ENCODE measurements around the gene LOX.

DNA sequence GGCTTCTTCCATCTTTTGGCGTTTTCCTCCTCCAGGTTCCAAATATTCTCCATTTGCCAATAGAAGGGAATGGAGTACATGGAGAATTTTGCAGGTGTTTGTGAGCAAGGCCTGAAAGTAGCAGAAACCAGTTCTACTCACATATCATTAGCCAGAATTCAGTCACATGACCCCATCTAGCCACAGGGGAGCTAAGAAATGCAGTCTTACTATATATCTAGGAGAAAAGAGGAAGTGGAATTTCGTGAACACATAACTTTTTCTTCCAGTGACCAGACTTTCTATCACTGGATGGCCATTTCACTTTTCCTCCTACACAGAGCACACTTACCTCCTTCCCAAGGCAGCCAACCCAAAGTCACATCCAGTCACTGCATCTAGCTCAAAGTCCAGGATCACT, 55.1 kb downstream of the LOX start:
- TF ChIP-seq POLR2AphosphoS5 (IDR thresholded peaks at IDR 0.05) (no peak), EP300 (IDR thresholded peaks at IDR 0.05) (no peak)
- TF ChIP-seq, protein P1, sequence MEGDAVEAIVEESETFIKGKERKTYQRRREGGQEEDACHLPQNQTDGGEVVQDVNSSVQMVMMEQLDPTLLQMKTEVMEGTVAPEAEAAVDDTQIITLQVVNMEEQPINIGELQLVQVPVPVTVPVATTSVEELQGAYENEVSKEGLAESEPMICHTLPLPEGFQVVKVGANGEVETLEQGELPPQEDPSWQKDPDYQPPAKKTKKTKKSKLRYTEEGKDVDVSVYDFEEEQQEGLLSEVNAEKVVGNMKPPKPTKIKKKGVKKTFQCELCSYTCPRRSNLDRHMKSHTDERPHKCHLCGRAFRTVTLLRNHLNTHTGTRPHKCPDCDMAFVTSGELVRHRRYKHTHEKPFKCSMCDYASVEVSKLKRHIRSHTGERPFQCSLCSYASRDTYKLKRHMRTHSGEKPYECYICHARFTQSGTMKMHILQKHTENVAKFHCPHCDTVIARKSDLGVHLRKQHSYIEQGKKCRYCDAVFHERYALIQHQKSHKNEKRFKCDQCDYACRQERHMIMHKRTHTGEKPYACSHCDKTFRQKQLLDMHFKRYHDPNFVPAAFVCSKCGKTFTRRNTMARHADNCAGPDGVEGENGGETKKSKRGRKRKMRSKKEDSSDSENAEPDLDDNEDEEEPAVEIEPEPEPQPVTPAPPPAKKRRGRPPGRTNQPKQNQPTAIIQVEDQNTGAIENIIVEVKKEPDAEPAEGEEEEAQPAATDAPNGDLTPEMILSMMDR (IDR thresholded peaks at IDR 0.05) = no peak
